GM19238 (cell line): ENCODE data around the gene ASB12.

ENCODE experiments used
- DNase-seq: peaks from one replicate; pipeline ENCODE4 v3.0.0; 2011; ENCODE audit warnings: low spot score; ENCODE audit not compliant: insufficient read length

Gene ASB12

GRCh38 chrX:64186974-64187761, 43.2 kb downstream of the ASB12 start:
- DNase-seq, result no peak

GRCh38 chrX:64184396-64184795, 46.0 kb downstream of the ASB12 start:
- DNase-seq, result no peak

DNA sequence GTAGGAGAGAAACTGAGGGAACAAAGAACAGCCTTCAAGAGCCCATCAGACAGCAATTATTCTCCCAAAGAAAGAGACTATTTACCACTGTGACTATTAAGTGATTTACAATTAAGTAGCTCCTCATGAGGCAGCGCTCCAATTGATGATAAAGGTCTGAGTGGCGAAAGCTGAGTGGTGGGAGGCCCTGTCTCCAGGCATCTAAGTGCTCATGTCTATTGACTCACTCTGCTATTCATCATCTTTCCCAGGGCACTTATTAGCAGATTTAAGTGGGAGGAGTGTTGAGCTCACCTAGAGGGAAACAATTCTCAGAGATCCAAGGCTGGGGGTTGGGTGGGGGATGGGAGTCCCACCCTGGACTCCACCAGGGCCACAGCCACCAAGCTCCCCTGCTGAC, 48.2 kb downstream of the ASB12 start:
- DNase-seq, result no peak

DNA sequence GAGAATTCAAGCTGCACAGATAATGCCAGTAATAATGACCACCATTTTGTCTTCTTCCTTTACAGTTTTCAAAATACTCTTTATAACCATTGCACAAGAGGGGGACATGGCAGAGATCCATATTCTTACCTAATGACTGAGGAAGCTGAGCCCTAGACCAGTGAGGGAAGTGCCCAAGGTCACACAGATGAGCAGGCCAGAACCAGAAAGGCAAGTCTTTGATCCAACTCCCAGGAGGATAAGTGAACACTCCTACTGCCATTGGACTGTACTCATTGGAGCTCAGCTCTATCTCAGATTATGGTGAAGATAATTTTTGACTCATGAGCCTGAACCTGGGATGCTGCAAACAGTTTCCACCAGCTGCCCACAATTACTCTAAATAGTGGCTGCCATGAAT, 53.5 kb downstream of the ASB12 start:
- DNase-seq, result no peak
